Gastroesophageal sphincter (tissue), 4 donors: ENCODE measurements around the gene CUZD1. TPM values are rescaled to one million over a fixed set of nuclear protein-coding genes. Genes with fewer than 3 reads are reported as not detected.

Experiments used
- ATAC-seq: fragments of 150-250 bp; one replicate; pipeline ENCODE4 v1.9.1; 2016; ENCODE audit warnings: mild to moderate bottlenecking, moderate library complexity
- H3K27ac ChIP-seq, 4 donors: fragments of 200-600 bp; sonication (generic) in 3 of 4; 1 replicate in 3 of 4; 2 replicates in 1 of 4; pipeline ENCODE4 v1.5.1; 2016 to 2019
- H3K27me3 ChIP-seq: fragments of 200-600 bp; sonication (generic); one replicate; pipeline ENCODE4 v1.5.1; 2019
- H3K36me3 ChIP-seq, 2 donors: fragments of 200-600 bp; sonication (generic); one replicate each; pipeline ENCODE4 v1.5.1; 2019; ENCODE audit warnings: control low read depth in 1 of 2
- H3K4me1 ChIP-seq, 3 donors: fragments of 200-600 bp; sonication (generic); 1 replicate in 2 of 3; 2 replicates in 1 of 3; pipeline ENCODE4 v1.5.1; 2016 to 2019; ENCODE audit warnings: control low read depth in 2 of 3
- H3K4me3 ChIP-seq, 2 donors: fragments of 200-600 bp; sonication (generic); one replicate each; pipeline ENCODE4 v1.5.1; 2019; ENCODE audit warnings: mild to moderate bottlenecking in 1 of 2, moderate library complexity in 1 of 2
- H3K9me3 ChIP-seq, 3 donors: fragments of 200-600 bp; sonication (generic); one replicate each; pipeline ENCODE4 v1.5.1; 2017 to 2019; ENCODE audit warnings: control low read depth in 2 of 3
- CTCF ChIP-seq, 4 experiments: fragments of 200-600 bp in 2 of 4; fragments of 450-650 bp in 2 of 4; sonication (generic) in 1 of 4; IDR thresholded peaks; one replicate each; pipeline ENCODE4 v1.5.1; 2017 to 2019; ENCODE audit warnings: antibody characterized with exemption in 4 of 4, mild to moderate bottlenecking in 2 of 4, moderate library complexity in 2 of 4
- EP300 ChIP-seq: sonication (generic); formaldehyde crosslinking; IDR thresholded peaks from one replicate; pipeline ENCODE4 v1.6.1; 2017; ENCODE audit warnings: antibody characterized with exemption, mild to moderate bottlenecking
- POLR2A ChIP-seq, 2 donors: fragments of 450-650 bp; IDR thresholded peaks; one replicate each; pipeline ENCODE4 v1.6.1; 2017; ENCODE audit warnings: antibody characterized with exemption in 2 of 2, mild to moderate bottlenecking in 2 of 2, moderate library complexity in 1 of 2
- POLR2AphosphoS5 ChIP-seq: sonication (generic); formaldehyde crosslinking; IDR thresholded peaks from one replicate; pipeline ENCODE4 v1.6.1; 2017; ENCODE audit warnings: antibody characterized with exemption
- WGBS, 2 donors: methylation state at CpG; one replicate each; pipeline ENCODE4 v1.1.5; 2018; ENCODE audit warnings: low coverage in 1 of 2; 5-methylcytosine and 5-hydroxymethylcytosine counted together
- total RNA-seq, 4 donors: library from RNA; depleted of rRNA; stranded (reverse); fragments of >200 nt; gene quantifications; one replicate each; pipeline ENCODE4 v1.1.0, GENCODE V29; 2016

Gene CUZD1
- total RNA-seq, 4 donors from 2014 or later: 0.31 to 1.4 (median 0.42) TPM

- H3K27ac ChIP-seq: no peak overlapping the region
- H3K27me3 ChIP-seq: peaks cover 28% of the 10 kb centered on the region
- 43 to 71% methylated on average over 1 to 4 of the region's 5 CpGs for WGBS, 2 donors
- no peaks in the 10 kb centered on the region for H3K9me3 ChIP-seq
- no peaks in the 10 kb centered on the region for H3K4me1 ChIP-seq
- TF ChIP-seq POLR2AphosphoS5 (no peak), CTCF (IDR thresholded peaks at IDR 0.05) (no peak), EP300 (no peak), POLR2A (IDR thresholded peaks at IDR 0.05) (no peak)
- no peak for ATAC-seq
- H3K36me3 ChIP-seq: no peaks in the 10 kb centered on the region
- H3K4me3 ChIP-seq: no peak overlapping the region
Observed at GRCh38 chr10:122815458-122815857, 30.2 kb downstream of the CUZD1 start.

- Histone ChIP-seq H3K9me3 (no peaks in the 10 kb centered on the region), H3K4me1 (no peaks in the 10 kb centered on the region), H3K36me3 (no peaks in the 10 kb centered on the region), H3K27me3 (peaks cover 18% of the 10 kb centered on the region), H3K4me3 (no peak overlapping the region), H3K27ac (no peak overlapping the region)
- 33 to 81% methylated on average over 1 to 2 of the region's 2 CpGs for WGBS, 2 donors
- no peak for TF ChIP-seq POLR2A (IDR thresholded peaks at IDR 0.05)
- ATAC-seq: no peak
Observed at GRCh38 chr10:122814493-122814892, 31.2 kb downstream of the CUZD1 start.

GRCh38 chr10:122812751-122813150, 32.9 kb downstream of the CUZD1 start:
- Histone ChIP-seq H3K27ac (no peak overlapping the region), H3K4me1 (no peaks in the 10 kb centered on the region), H3K4me3 (no peak overlapping the region), H3K27me3 (peaks cover under 1% of the 10 kb centered on the region), H3K36me3 (no peaks in the 10 kb centered on the region), H3K9me3 (no peaks in the 10 kb centered on the region)
- no peak for ATAC-seq
- TF ChIP-seq CTCF (IDR thresholded peaks at IDR 0.05) (no peak), EP300 (no peak), POLR2AphosphoS5 (no peak), POLR2A (IDR thresholded peaks at IDR 0.05) (no peak)
- 83% methylated on average over 3 of the region's 4 CpGs for WGBS, 2 donors

GRCh38 chr10:122802282-122802681, 43.4 kb downstream of the CUZD1 start:
- Histone ChIP-seq H3K27ac (no peak overlapping the region), H3K4me1 (no peaks in the 10 kb centered on the region), H3K36me3 (no peaks in the 10 kb centered on the region), H3K4me3 (no peak overlapping the region), H3K9me3 (no peaks in the 10 kb centered on the region), H3K27me3 (peaks cover 18% of the 10 kb centered on the region)
- TF ChIP-seq POLR2AphosphoS5 (no peak), EP300 (no peak), POLR2A (IDR thresholded peaks at IDR 0.05) (no peak), CTCF (IDR thresholded peaks at IDR 0.05) (no peak)
- no CpG with 5 or more reads among the region's 7 CpGs for WGBS, 2 donors
- ATAC-seq: no peak

- Histone ChIP-seq H3K27me3 (peaks cover 6% of the 10 kb centered on the region), H3K4me1 (no peaks in the 10 kb centered on the region), H3K4me3 (no peak overlapping the region), H3K27ac (no peak overlapping the region), H3K9me3 (no peaks in the 10 kb centered on the region), H3K36me3 (no peaks in the 10 kb centered on the region)
- ATAC-seq: no peak
- TF ChIP-seq POLR2A (IDR thresholded peaks at IDR 0.05): no peak
- no peak for TF ChIP-seq EP300
- no peak for TF ChIP-seq POLR2AphosphoS5
- no peak for TF ChIP-seq CTCF (IDR thresholded peaks at IDR 0.05)
- 86 to 100% methylated on average over 1 to 2 of the region's 12 CpGs for WGBS, 2 donors
Observed at GRCh38 chr10:122798704-122799231, 46.9 kb downstream of the CUZD1 start.
